Muscle of arm (tissue), 14 donors: ENCODE measurements around the gene KIR3DL3. TPM values are rescaled to one million over a fixed set of nuclear protein-coding genes. Genes with fewer than 3 reads are reported as not detected.
"Not testable (repeated sequence)": the region's sequence is repeated elsewhere in the genome, so short reads cannot be mapped to it uniquely, and the experiment has no call there.

Source experiments
- DNase-seq: peaks from one replicate; pipeline ENCODE4 v3.0.0-alpha.2; 2013
- long read RNA-seq, 11 donors: transcript quantifications; one replicate each; lab custom pipeline, GENCODE V29; 2026
- polyA plus RNA-seq, 12 donors: library from polyadenylated mRNA; unstranded; fragments of 120-200 nt; gene quantifications; one replicate each; pipeline ENCODE4 v1.2.1, GENCODE V29; 2013; ENCODE audit not compliant: insufficient read length in 12 of 12

KIR3DL3 gene
- polyA plus RNA-seq: not detected
- long read RNA-seq, donor 1: 0 reads
- long read RNA-seq, donor 2: 0 reads
- long read RNA-seq, donor 3: 0 reads
- long read RNA-seq, donor 4: 0 reads
- long read RNA-seq, donor 5: 0 reads
- long read RNA-seq, donor 6: 0 reads
- long read RNA-seq, donor 7: 0 reads
- long read RNA-seq, donor 8: 0 reads
- long read RNA-seq, donor 9: 0 reads
- long read RNA-seq, donor 10: 0 reads
- long read RNA-seq, donor 11: 0 reads

GRCh38 chr19:54724142-54724541, at the start of gene KIR3DL3:
Gene KIR3DL3 (plus strand): TSS chr19:54724442. CDS start chr19:54724497, 55 bp downstream.
- no peak for DNase-seq

GRCh38 chr19:54676210-54676834, 47.9 kb upstream of the KIR3DL3 start:
- peak; percentile 41 for DNase-seq

DNA sequence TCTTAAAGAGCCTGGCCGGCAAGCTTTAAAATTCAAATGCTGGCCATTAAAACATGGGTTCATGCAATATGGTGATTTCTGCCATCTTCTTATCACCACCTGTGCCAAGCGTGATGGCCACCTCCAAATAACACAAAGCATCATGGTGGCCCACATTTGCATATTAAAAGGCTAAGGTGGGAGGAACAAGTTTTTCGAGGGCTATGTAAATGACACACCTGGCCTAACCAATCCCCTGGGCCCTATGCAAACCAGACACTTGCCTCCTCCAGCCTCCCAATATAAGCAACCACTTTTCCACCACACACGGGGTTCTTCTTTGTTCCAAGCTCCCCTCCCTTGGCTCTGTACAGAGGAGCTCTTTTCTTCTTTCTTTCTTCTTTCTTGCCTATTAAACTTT, 47.0 kb upstream of the KIR3DL3 start:
- no peak for DNase-seq

- not testable (repeated sequence) for DNase-seq
Measured at GRCh38 chr19:54681596-54681995, 42.6 kb upstream of the KIR3DL3 start.

- no peak for DNase-seq
Measured at GRCh38 chr19:54682306-54682856, 41.9 kb upstream of the KIR3DL3 start.

DNA sequence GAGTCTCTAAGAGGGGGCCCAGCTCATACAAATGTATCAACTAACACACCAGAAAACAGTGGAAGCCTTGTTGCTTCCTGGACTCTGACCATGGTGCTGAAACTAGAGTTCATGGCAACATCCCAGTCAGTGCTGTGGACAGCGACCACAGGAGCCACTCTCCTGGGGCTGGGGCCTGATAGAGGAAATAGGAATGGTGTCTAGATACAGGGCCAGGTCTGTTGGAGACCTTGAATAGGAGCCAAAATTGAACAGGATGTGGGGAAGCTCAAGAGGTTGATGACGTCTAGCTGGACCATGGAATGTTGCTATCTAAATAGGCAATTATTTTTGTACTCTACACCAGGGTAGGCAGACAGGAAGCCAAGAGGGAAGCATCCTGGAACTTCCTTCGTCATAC, 39.7 kb upstream of the KIR3DL3 start:
- DNase-seq: peak; percentile 20

DNA sequence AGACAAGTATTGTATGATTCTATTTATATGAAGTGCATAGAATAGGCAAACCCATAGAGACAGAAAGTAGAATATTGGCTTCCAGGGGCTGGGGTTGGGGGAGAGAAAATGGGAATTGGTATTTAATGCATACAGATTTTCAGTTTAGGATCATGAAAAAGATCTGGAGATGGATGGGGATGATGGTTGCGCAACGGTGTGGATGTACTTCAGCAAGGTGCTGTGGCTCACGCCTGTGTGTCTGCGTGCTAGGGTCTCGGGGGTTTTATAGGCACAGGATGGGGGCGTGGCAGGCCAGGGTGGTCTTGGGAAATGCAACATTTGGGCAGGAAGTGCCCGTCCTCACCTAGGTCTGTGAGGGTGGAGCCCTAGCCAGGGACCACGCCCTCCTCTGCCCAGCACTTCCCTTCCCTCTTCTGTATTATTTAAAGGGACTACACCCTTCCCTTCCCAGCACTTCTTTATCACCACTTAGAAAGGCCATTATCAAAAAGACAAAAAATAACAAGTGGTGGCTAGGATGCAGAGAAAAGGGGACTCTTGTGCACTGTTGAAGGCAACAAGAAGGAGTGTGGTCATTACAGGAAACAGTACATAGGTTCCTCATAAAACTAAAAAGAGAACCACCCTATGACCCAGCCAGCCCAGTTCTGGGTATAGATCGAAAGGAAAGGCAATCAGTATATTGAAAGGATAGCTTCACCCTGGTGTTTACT, 32.5 kb upstream of the KIR3DL3 start:
- no peak for DNase-seq

DNA sequence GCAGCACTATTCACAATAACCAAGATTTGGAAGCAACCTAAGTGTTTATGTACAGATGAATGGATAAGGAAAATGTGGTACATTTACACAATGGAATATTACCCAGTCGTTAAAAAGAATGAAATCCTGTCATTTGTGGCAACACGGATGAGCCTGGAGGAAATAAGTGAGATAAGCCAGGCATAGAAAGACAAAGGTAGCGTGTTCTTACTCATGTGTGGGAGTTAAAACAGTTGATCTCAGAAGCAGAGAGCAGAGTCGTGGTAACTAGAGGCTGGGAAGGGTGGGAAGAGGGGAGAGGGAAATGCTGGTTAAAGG, 32.0 kb upstream of the KIR3DL3 start:
- DNase-seq: no peak

DNA sequence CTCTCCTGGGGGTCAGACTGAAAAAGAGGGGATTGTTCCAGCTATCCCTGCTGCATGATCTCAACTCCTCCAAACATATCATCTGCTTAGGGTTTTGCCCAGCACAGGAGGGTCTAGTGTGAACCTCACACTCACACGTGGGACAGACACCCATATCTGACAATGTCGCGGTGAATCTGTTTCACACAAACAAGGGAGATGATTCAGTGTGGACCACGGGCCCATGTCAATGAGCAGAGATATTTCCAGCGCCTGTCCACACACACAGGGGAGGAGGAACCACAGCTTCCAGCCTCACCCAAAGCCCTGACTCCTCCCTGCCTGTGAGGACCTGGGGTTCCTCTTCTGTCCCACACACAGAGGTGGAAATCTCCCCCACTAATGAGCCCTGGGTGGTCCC, 29.6 kb upstream of the KIR3DL3 start:
- DNase-seq: no peak

- DNase-seq: no peak
Measured at GRCh38 chr19:54696117-54696548, 28.1 kb upstream of the KIR3DL3 start.

DNA sequence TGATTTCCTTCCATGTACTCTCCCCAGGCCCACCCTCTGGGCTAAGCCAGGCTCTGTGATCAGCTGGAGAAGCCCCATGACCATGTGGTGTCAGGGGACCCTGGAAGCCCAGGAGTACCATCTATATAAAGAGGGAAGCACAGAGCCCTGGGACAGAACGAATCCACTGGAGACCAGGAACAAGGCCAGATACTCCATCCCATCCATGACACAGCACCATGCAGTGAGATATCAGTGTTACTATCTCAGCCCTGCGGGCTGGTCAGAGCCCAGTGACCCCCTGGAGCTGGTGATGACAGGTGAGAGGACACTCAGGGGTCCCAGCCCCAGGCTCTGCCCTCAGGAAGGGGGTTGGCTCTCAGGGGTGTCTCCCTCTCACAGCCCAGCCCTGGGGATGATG, 27.5 kb upstream of the KIR3DL3 start:
- DNase-seq: no peak

GRCh38 chr19:54697716-54698115, 26.5 kb upstream of the KIR3DL3 start:
- DNase-seq: not testable (repeated sequence)

DNA sequence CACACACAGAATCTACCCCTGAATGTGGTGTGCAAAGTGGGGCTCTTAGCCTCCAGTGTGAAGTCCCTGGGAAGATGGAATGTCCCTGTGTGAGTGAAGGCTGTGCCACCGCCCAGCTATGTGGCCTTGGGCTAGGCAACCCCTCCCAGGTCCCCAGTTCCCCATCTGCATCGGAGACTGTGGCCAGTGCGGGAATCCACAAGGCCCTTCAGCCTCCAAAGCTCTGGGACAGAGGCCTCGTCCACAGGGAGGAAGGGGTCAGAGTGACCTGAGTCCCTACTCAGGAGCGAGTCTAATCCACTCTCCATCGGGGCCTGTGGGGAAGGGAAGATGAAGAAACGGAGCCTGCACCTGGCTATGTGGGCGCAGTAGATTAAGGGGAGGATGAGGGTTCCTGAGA, 19.3 kb upstream of the KIR3DL3 start:
- no peak for DNase-seq

- no peak for DNase-seq
Measured at GRCh38 chr19:54707962-54708361, 16.3 kb upstream of the KIR3DL3 start.

- no peak for DNase-seq
Measured at GRCh38 chr19:54708781-54709180, 15.5 kb upstream of the KIR3DL3 start.

DNA sequence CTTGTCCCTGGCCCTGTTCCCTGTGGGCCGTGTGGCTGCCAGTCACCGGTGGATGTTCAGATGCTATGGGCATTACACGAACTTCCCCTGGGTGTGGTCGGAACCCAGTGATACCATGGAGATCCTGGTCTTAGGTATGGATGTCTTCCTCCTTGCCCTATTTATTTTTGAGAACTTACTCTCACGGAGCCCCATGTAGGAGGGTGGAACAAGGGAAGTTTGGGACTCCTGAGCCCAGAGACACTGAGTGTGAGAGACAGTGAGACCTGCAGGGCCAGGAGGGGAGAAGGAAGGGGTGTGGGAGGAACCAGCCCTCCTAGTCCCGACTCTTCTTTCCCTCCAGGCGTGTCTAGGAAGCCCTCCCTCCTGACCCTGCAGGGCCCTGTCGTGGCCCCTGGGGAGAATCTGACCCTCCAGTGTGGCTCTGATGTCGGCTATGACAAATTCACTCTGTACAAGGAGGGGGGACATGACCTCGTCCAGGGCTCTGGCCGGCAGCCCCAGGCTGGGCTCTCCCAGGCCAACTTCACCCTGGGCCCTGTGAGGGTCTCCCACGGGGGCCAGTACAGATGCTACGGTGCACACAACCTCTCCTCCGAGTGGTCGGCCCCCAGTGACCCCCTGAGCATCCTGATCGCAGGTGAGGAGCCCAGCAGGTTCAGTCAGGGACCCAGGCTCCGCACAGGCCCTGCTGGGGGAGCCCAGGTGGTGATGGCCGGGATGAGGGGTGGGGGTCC, 14.9 kb upstream of the KIR3DL3 start:
- DNase-seq: no peak

- not testable (repeated sequence) for DNase-seq
Measured at GRCh38 chr19:54709956-54710355, 14.3 kb upstream of the KIR3DL3 start.

DNA sequence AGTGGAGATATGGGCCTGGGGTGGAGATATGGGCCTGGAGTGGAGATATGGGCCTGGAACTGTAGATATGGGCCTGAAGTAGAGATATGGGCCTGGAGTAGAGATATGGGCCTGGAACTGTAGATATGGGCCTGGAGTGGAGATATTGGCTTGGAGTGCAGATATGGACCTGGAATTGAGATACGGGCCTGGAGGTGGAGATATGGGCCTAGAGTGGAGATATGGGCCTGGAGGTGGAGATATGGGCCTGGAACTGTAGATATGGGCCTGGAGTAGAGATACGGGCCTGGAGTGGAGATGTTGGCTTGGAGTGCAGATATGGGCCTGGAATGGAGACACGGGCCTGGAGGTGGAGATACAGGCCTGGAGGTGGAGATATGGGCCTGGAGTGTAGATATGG, 402 bp downstream of the KIR3DL3 start:
- DNase-seq: no peak

DNA sequence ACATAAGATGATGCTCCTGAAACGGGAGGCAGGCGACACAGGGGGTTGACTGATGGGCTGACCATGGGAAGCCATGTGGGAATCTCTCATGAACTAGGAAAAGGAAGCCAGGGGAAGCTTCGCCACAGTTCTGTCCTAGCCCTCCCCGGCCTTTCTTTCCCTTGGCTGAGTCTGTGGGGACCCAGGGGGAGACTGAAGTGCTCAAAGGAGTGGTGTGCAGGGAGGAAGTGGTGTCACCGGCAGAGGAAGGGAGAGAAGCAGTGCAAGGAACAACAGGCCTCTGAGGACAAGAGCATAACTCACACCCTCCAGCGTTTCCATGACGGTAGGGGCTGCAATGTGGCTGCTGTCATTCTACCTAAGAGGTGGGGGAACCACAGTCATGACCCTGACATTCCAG, 1.1 kb downstream of the KIR3DL3 start:
- no peak for DNase-seq

- no peak for DNase-seq
Measured at GRCh38 chr19:54727562-54727961, 3.3 kb downstream of the KIR3DL3 start.

DNA sequence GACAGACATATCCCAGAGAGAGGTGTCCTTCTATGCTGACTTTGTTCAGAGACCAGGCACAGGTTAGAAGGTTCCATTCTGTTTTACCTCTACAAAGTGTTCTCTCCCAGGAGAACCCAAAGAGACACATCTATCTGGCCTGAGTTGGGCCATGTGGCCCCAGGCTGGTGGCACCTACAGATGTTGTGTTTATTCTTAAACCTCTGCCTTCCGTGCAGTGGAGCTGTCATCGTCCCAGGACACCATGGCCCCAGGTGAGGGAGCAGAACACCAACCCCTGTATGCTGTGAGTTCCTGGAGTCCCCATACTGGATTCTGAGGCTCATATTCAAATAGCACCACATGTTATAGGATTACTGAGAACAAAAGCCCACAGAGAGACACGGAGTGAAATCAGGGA, 3.9 kb downstream of the KIR3DL3 start:
- no peak for DNase-seq
